Measurements from ENCODE around the gene CAB39. TPM values are rescaled to one million over a fixed set of nuclear protein-coding genes. Genes with fewer than 3 reads are reported as not detected.

Gene CAB39
- total RNA-seq, 2 experiments from 2014 or later: 86.6 to 97.5 TPM

DNA sequence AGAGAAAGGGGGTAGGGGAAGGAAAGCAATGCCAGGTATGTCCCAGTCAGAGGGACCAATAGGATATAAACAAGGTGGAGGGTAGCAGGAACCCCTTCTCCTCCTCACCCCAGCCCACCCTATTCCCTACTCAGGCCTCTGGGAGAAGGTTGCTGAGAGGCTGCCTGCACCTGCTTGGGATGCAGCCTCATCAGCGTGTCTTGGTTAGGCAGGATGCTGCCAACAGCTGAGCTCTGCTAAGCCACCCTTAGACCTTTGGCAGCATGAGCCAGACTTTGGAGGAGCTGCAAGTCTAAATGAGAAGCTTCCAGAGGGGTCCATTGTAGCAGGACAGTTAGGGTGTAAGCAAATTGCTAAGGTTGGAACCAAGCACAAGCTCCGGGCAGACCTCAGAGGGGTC lies 38.2 kb upstream of the CAB39 start:
- H3K27ac Mint-ChIP-seq: no peak overlapping the region
- CTCF ChIA-PET: no interaction called here
- DNase-seq: no peak
- H3K4me1 Mint-ChIP-seq (ENCODE audit: low read depth): peaks cover 25% of the 10 kb centered on the region
- H3K9me3 Mint-ChIP-seq: peaks cover 9% of the 10 kb centered on the region
- no peaks in the 10 kb centered on the region for H3K27me3 Mint-ChIP-seq (ENCODE audit: low read depth)
- peaks cover 3% of the 10 kb centered on the region for H3K36me3 Mint-ChIP-seq (ENCODE audit: low read depth)
- H3K4me3 Mint-ChIP-seq: no peak overlapping the region
- intact Hi-C loops (cut with micrococcal nuclease): no loop called here

DNA sequence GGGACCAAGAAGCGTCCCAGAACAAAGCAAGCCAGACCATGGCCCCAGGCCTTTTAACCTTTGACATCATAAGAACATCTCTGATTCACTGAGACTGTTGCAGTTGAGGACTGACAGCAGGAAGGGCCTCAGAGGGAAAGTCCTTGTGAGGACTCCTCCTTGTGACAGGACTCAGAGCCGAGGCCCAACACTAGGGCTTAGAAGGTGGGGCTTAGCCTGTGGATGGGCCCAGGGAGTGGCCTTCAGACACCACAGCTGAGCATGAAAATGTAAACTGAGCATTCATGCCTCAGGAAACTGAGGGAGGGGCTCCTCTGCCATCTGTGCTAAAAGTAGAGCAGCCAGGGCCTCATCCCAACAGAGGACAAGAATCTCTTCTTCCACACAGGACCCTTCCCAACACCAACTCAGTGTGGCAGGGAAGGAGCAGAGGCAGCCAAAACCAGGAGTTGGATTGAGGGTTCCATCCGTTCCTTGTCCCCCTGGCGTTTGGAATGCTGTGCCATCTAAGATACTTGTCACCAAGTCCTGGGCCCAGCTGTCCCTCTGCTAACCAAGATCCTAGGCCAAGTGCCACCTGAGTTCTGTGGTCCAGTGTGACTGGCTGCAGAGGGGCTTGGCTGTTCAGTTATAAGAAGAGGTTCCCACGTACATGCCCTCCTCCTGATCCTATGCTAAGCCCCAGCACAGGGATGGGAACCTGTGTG lies 37.5 kb upstream of the CAB39 start:
- intact Hi-C loops (cut with micrococcal nuclease): no loop called here
- H3K4me1 Mint-ChIP-seq (ENCODE audit: low read depth): peaks cover 28% of the 10 kb centered on the region

GRCh38 chr2:230676546-230676945 lies 36.1 kb upstream of the CAB39 start:
- CTCF ChIA-PET: interaction anchor here (0.7 to 1.2 kb wide), 4 partner anchors 8 to 122 kb away, joined by 3 to 5 read pairs (median 4); no protein-coding TSS in a partner anchor
- H3K9me3 Mint-ChIP-seq: peaks cover 8% of the 10 kb centered on the region
- H3K27me3 Mint-ChIP-seq (ENCODE audit: low read depth): no peaks in the 10 kb centered on the region
- no peak overlapping the region for H3K4me3 Mint-ChIP-seq
- intact Hi-C loops (cut with micrococcal nuclease): no loop called here
- no peak for DNase-seq
- no peak overlapping the region for H3K27ac Mint-ChIP-seq
- H3K36me3 Mint-ChIP-seq (ENCODE audit: low read depth): peaks cover 3% of the 10 kb centered on the region
- peaks cover 27% of the 10 kb centered on the region for H3K4me1 Mint-ChIP-seq (ENCODE audit: low read depth)

More for the DNA sequence above, 37.5 kb upstream of the CAB39 start:
- Mint-ChIP-seq H3K36me3 (ENCODE audit: low read depth) (peaks cover 3% of the 10 kb centered on the region), H3K27ac (no peak overlapping the region), H3K27me3 (ENCODE audit: low read depth) (no peaks in the 10 kb centered on the region), H3K4me3 (no peak overlapping the region), H3K9me3 (peaks cover 9% of the 10 kb centered on the region)
- DNase-seq: no peak
- CTCF ChIA-PET: interaction anchor here (1.2 kb wide), 1 partner anchor 9 kb away, joined by 5 read pairs; no protein-coding TSS in a partner anchor

GRCh38 chr2:230677201-230677946 lies 35.3 kb upstream of the CAB39 start:
- H3K27ac Mint-ChIP-seq: no peak overlapping the region
- peaks cover 8% of the 10 kb centered on the region for H3K9me3 Mint-ChIP-seq
- H3K36me3 Mint-ChIP-seq (ENCODE audit: low read depth): peaks cover 3% of the 10 kb centered on the region
- H3K4me1 Mint-ChIP-seq (ENCODE audit: low read depth): peaks cover 27% of the 10 kb centered on the region
- no peaks in the 10 kb centered on the region for H3K27me3 Mint-ChIP-seq (ENCODE audit: low read depth)
- intact Hi-C loops (cut with micrococcal nuclease): no loop called here
- no peak for DNase-seq
- CTCF ChIA-PET: interaction anchor here (0.6 to 1.6 kb wide), 4 partner anchors 13 to 133 kb away, joined by 3 to 6 read pairs (median 4); no protein-coding TSS in a partner anchor
- H3K4me3 Mint-ChIP-seq: no peak overlapping the region

DNA sequence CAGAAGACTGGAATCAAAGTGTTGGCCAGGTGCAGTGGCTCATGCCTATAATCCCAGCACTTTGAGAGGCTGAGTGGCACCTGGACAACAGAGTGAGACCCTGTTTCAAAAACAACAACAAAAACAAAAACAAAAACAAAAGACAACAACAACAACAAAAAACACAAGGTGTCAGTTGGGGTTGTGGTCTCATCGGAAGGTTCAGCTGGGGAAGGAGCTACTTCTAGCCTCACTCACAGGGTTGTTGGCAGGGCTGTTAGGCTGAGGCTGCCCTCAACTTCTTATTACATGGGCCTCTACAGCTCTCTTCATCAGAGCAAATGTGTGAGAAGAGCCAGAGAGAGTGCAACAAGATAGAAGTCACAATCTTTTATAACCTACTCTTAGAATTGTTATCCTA lies 34.6 kb upstream of the CAB39 start:
- H3K36me3 Mint-ChIP-seq (ENCODE audit: low read depth): peaks cover 3% of the 10 kb centered on the region
- intact Hi-C loops (cut with micrococcal nuclease): no loop called here
- H3K4me1 Mint-ChIP-seq (ENCODE audit: low read depth): peaks cover 27% of the 10 kb centered on the region
- CTCF ChIA-PET: interaction anchor here (1.2 to 1.6 kb wide), 2 partner anchors 36 to 121 kb away, joined by 3 to 6 read pairs; no protein-coding TSS in a partner anchor
- no peak overlapping the region for H3K4me3 Mint-ChIP-seq
- H3K27me3 Mint-ChIP-seq (ENCODE audit: low read depth): no peaks in the 10 kb centered on the region
- H3K27ac Mint-ChIP-seq: no peak overlapping the region
- DNase-seq: no peak
- peaks cover 8% of the 10 kb centered on the region for H3K9me3 Mint-ChIP-seq

- H3K4me3 Mint-ChIP-seq: no peak overlapping the region
- no peak for DNase-seq
- H3K9me3 Mint-ChIP-seq: peaks cover 8% of the 10 kb centered on the region
- H3K27ac Mint-ChIP-seq: no peak overlapping the region
- peaks cover 3% of the 10 kb centered on the region for H3K36me3 Mint-ChIP-seq (ENCODE audit: low read depth)
- CTCF ChIA-PET: interaction anchor here (0.7 to 1.6 kb wide), 3 partner anchors 14 to 75 kb away, joined by 3 to 6 read pairs (median 3); no protein-coding TSS in a partner anchor
- H3K4me1 Mint-ChIP-seq (ENCODE audit: low read depth): peaks cover 27% of the 10 kb centered on the region
- intact Hi-C loops (cut with micrococcal nuclease): no loop called here
- H3K27me3 Mint-ChIP-seq (ENCODE audit: low read depth): no peaks in the 10 kb centered on the region
Measured at GRCh38 chr2:230678451-230678850, 34.2 kb upstream of the CAB39 start.

GRCh38 chr2:230680463-230681170 lies 32.0 kb upstream of the CAB39 start:
- H3K9me3 Mint-ChIP-seq: peaks cover 8% of the 10 kb centered on the region
- H3K27me3 Mint-ChIP-seq (ENCODE audit: low read depth): no peaks in the 10 kb centered on the region
- no peak overlapping the region for H3K4me3 Mint-ChIP-seq
- CTCF ChIA-PET: interaction anchor here (0.5 to 1.5 kb wide), 6 partner anchors 10 to 118 kb away, joined by 3 to 4 read pairs (median 4); no protein-coding TSS in a partner anchor
- DNase-seq: peak; percentile 72
- peaks cover 3% of the 10 kb centered on the region for H3K36me3 Mint-ChIP-seq (ENCODE audit: low read depth)
- intact Hi-C loops (cut with micrococcal nuclease): loop anchor here (2.0 kb wide), 1 partner anchor 14 kb away; no protein-coding TSS in a partner anchor
- peaks cover 30% of the 10 kb centered on the region for H3K4me1 Mint-ChIP-seq (ENCODE audit: low read depth)
- peak overlapping the region; percentile 25 for H3K27ac Mint-ChIP-seq

DNA sequence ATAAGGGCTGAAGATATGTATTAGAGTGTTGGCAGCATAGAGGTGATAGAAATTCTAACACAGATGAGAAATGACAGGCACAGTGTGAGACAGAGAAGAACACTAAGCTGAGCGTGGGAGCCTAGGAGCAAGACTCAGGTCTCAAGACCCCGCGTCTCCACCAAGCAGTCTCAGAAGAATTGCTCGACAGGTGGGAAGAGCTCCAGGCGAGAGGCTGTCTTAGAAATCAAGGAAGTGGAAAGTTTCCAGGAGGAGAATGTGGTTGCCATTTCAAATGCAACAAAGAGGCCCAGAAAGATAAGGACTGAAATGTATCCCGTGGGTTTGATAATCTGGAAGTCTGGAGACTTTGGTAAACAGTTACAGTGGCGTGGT lies 31.5 kb upstream of the CAB39 start:
- intact Hi-C loops (cut with micrococcal nuclease): loop anchor here (2.0 kb wide), 1 partner anchor 14 kb away; no protein-coding TSS in a partner anchor
- no peak for DNase-seq
- no peak overlapping the region for H3K27ac Mint-ChIP-seq
- peaks cover 3% of the 10 kb centered on the region for H3K36me3 Mint-ChIP-seq (ENCODE audit: low read depth)
- CTCF ChIA-PET: interaction anchor here (1.0 to 1.5 kb wide), 3 partner anchors 9 to 117 kb away, joined by 3 to 4 read pairs (median 4); no protein-coding TSS in a partner anchor
- no peak overlapping the region for H3K4me3 Mint-ChIP-seq
- H3K9me3 Mint-ChIP-seq: peaks cover 8% of the 10 kb centered on the region
- H3K27me3 Mint-ChIP-seq (ENCODE audit: low read depth): no peaks in the 10 kb centered on the region
- peaks cover 30% of the 10 kb centered on the region for H3K4me1 Mint-ChIP-seq (ENCODE audit: low read depth)

DNA sequence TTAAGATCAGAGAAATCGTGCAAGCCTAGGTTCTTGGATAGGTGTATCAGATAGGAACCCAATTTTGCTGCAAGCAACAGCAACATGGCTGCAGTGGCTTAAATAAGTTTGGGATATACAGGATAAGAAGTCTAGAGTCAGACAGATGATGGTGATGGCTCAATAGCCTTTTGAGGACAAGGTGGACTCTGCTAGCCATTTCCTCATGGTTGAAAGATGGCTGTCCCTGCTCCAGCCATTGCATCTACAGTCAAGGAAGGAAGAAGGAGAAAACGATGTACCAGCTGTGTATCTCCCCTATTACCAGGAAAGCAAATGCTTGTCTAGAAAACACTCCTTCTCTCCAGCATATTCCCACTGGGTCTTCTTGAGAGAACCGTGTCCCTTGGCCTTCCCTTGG lies 30.1 kb upstream of the CAB39 start:
- no peak for DNase-seq
- CTCF ChIA-PET: interaction anchor here (0.6 kb wide), 1 partner anchor 26 kb away, joined by 3 read pairs; no protein-coding TSS in a partner anchor
- Mint-ChIP-seq H3K36me3 (ENCODE audit: low read depth) (no peaks in the 10 kb centered on the region), H3K27ac (no peak overlapping the region), H3K4me1 (ENCODE audit: low read depth) (peaks cover 26% of the 10 kb centered on the region), H3K4me3 (no peak overlapping the region), H3K27me3 (ENCODE audit: low read depth) (no peaks in the 10 kb centered on the region), H3K9me3 (peaks cover 6% of the 10 kb centered on the region)
- intact Hi-C loops (cut with micrococcal nuclease): no loop called here

DNA sequence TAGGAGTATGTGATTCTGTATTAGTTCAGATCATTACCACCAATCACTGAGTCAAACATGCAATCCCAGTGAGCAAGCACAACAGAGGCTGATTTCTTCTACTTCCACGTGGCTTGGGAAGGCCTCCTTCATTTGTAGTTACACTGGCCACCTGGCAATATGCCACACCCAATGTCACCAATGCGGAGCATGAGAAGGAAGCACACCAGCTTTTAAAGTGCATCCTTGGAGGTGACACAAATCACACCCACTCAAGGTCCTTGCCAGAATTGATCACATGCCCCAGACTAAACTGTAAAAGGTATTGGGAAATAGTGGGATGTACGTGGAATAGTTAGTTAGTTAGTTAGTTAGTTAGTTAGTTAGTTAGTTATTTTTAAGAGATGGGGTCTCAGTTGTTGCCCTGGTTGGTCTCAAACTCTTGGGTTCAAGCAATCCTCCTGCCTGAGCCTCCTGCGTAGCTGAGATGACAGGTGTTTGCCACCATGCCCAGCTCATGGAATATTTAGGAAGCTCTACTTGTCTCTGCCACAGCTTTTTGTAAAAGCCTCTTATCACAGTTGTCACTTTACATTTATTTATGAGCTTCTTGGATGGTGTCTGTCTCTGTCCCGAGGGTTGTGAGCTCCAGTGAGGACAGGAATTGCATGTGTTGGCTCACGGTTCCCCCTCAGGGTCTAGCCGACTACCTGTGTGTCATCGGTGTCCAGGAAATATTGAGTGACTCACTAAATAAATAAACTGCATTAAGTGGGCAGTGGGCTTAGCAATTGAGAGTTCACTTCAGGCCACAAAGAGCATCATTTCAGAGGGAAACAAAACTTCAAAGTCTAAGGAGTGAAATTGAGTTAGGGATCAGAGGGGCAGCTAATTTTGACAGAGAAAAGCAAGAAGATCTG lies 28.1 kb upstream of the CAB39 start:
- Mint-ChIP-seq H3K4me1 (ENCODE audit: low read depth) (peaks cover 18% of the 10 kb centered on the region), H3K9me3 (no peaks in the 10 kb centered on the region), H3K27me3 (ENCODE audit: low read depth) (no peaks in the 10 kb centered on the region), H3K36me3 (ENCODE audit: low read depth) (no peaks in the 10 kb centered on the region), H3K27ac (no peak overlapping the region), H3K4me3 (no peak overlapping the region)
- intact Hi-C loops (cut with micrococcal nuclease): no loop called here
- CTCF ChIA-PET: interaction anchor here (0.6 to 1.7 kb wide), 5 partner anchors 9 to 204 kb away, joined by 4 to 5 read pairs (median 5); no protein-coding TSS in a partner anchor
- DNase-seq: no peak

DNA sequence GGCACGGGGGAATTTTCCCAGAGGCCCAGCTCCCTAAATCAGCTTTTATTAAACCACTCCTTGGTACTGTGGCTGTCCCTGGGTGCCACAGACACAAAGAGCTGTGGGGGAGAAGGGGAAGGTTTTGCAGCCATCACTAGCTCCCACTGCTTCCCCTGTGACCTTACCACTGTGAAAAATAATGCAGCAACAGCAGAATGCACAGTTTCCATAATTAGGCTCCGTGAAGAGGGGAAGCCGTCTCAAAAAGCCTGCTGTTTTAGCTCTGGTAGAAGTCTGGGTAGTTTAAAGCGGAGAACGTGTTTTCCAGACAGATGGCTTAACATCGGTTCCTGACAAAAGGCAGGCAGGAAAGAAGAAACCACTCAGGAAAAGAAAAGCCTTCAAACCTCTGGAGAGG lies 27.5 kb upstream of the CAB39 start:
- no peaks in the 10 kb centered on the region for H3K36me3 Mint-ChIP-seq (ENCODE audit: low read depth)
- no peaks in the 10 kb centered on the region for H3K27me3 Mint-ChIP-seq (ENCODE audit: low read depth)

More for the DNA sequence above, 27.5 kb upstream of the CAB39 start:
- H3K27ac Mint-ChIP-seq: no peak overlapping the region
- no peak for DNase-seq
- H3K9me3 Mint-ChIP-seq: no peaks in the 10 kb centered on the region
- intact Hi-C loops (cut with micrococcal nuclease): no loop called here
- CTCF ChIA-PET: interaction anchor here (0.6 to 1.7 kb wide), 4 partner anchors 9 to 203 kb away, joined by 4 to 5 read pairs (median 5); no protein-coding TSS in a partner anchor
- H3K4me1 Mint-ChIP-seq (ENCODE audit: low read depth): peaks cover 14% of the 10 kb centered on the region
- no peak overlapping the region for H3K4me3 Mint-ChIP-seq
